HK-2 (cell line): ENCODE measurements around the gene UBE2B.
"Not testable (repeated sequence)": the region's sequence is repeated elsewhere in the genome, so short reads cannot be mapped to it uniquely, and the experiment has no call there.

Experiments used
- DNase-seq: peaks from one replicate; pipeline ENCODE4 v3.0.0-alpha.2; 2018; ENCODE audit not compliant: unreplicated experiment

Gene UBE2B

DNA sequence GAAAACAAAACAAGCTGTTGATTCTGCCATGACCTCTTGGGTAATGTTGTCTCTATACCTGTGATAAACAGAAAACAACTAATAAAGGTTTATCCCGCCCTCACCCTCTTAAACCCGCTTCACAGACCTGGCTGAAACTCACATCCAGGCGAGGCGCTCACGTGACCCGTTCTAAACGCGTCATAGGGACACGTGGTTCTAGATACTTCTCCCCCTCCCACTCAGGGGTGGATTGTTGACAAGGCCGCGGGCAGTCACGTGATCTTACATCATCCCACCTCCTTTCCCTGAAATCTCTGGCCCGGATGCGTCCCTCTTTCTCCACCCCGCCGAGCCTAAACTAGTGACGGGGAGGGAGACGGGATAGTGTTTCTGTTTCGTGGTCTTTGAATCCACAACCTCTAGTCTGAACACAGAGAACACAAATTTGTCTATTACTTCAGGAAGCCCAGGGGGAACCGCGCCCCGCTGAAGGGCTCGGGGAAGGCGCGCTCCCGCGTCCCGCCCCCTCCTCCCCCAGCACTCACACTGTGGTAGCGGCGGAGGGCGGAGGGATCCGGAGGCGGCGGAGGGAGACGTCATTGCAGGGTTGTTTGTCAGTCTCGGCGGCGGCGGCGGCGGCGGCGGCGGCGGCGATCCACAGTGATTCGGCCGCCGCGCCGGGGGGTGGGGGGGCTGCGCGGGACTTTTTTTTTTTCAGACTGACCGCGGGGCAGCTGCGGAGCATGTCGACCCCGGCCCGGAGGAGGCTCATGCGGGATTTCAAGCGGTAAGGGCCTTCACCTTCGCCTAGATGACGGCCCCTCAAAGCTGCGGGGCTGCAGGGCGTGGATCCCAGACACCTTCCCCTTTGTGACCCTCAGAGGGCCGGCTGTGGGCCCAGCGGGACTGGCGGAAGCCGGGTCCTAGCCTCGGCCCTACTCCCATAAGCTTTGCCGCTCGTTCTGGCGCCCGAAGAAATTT is at the start of gene UBE2B:
TSS of gene UBE2B (plus strand) at position 699 of the 963 bp plus-strand sequence. CDS start at position 726, 27 bp downstream.
- DNase-seq, result peak; percentile 88

DNA sequence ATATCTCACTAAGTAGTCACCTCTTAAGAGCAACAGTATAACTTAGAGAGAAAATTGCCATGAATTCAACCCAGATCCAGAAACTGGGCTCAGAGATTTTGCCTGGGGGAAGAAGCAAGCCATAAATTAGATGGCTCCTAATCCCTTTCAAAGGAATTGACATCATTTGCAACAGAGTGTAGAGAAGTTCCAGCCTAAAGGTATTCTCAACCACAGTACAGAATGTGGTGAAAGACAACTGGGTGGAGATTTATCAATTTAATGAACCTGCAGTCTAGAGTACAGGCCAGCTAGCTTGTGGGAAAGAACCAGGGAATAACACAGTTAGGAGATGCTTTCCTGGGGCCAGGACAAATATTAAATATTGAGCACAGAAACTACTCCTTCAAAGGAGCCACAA is 44.0 kb upstream of the UBE2B start:
- DNase-seq, result no peak

DNA sequence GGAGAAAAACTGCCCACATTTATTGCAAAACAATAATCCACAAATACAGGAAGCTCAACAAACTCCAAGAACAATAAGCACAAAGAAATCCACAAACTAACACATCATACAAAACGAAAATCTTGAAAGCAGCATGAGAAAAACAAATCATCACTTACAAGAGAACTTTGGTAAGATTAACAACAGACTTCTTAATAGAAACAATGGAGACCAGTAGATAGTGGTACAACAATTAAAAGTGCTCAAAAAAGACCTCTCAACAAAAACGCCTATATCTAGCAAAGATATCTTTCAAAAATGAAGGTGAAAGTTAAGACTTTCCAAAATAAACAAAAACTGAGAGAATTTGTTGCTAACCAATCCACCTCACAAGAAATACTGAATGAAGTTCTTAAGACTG is 42.8 kb upstream of the UBE2B start:
- no peak for DNase-seq

DNA sequence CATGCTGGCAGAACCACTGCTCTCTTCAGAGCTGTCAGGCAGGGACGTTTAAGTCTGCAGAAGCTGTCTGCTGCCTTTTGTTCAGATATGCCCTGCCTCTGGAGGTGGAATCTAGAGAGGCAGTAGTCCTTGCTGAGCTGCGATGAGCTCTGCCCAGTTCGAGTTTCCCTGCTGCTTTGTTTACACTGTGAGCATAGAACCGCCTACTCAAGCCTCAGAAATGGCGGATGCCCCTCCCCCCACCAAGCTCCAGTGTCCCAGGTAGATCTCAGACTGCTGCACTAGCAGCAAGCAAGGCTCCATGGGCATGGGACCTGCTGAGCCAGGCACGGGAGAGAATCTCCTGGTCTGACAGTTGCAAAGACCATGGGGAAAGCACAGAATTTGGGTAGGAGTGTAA is 34.5 kb upstream of the UBE2B start:
- not testable (repeated sequence) for DNase-seq

DNA sequence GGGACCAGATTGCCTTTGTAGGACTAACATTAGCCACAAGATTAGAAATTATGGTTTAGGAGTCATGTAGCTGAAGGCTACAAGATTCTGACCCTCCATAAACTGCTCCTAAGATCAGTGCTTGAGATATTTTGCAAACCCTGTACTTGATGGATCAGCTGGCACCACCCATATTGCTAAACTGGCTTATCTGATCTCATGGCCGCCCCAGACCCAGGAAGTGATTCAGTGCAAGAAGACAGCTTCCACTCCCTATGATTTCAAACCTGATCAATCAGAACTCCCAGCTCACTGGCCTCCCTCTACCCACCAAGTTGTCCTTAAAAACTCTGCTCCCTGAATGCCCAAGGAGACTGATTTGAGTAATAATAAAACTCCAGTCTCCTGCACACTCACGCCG is 27.9 kb upstream of the UBE2B start:
- not testable (repeated sequence) for DNase-seq

DNA sequence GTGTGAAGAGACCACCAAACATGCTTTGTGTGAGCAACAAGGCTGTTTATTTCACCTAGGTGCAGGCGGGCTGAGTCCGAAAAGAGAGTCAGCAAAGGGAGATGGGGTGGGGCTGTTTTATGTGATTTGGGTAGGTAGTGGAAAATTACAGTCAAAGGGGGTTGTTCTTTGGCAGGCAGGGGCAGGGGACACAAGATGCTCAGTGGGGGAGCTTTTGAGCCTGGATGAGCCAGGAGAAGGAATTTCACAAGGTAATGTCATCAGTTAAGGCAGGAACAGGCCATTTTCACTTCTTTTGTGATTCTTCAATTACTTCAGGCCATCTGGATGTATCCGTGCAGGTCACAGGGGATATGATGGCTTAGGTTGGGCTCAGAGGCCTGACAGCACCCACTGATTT is 25.9 kb upstream of the UBE2B start:
- not testable (repeated sequence) for DNase-seq

DNA sequence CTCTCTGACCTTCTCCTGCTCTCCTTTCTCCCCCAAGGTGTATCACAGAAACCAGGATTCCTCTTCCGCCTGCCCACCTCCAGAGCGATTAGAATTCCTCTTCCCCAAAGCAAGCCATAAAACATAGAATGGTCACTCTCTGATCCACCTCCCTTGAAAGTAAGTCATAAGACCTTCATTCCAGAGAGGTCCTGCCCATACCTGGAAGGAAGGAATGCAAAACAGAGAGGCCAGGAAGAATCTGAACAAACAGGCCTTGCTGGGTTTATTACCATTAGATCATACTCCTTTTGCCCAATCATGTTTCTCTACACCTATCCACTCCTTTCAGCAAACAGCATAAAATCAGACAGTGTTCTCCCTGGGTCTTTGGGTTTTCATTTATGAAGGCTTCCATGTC is 25.4 kb upstream of the UBE2B start:
- no peak for DNase-seq

DNA sequence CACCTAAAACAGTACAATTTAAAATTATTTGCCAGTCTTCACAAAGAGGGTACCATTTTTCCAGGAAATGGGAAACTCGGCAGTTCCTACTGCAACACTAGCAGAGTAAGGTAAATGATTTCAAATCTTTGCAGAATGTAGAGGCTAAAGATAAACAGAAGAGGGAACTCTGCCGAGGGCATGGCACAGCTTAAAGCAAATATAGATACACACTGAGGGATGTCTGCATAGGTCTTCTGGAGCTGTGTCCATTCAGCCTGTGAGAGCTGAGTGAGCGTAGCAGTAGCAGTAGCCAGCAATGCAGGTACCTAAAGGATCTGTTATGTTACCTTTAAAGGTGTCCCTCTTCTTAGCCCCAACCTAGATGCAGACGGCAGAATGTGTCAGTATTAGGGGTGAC is 21.9 kb upstream of the UBE2B start:
- DNase-seq, result no peak

DNA sequence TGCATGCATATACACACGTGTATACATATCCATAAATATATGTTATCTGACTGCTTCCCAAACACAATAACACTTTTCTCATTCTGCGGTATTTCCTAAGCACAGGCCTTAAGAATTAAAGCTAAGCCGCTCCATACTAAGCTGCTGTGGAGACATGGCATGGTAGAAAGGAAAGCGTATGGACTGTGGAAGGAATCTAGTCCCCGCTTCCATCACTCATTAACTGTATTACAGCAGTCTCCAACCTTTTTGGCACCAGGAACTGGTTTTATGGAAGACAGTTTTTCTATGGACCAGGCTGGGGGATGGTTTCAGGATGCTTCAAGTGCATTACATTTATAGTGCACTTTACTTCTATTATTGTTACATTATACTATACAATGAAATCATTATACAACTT is 15.7 kb upstream of the UBE2B start:
- DNase-seq, result no peak

DNA sequence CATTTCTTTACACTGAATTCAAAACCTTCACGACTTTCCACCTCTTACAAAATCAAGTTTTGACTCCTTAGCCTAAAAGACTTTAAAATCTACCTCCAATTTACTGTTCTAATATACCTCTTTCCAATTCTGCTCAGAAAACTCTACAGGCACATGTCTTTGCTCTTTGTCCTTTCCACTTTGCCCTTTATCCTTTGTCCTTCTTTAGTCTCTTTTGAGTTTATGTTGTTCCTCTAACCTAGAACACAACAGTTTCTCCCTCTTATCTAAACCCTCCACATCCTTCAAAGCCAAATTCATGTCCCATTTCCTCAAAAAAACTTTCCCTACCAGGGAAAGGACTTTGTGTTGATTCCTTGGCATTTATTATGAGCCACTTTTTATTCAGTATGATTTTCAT is 5.8 kb upstream of the UBE2B start:
- DNase-seq, result no peak

DNA sequence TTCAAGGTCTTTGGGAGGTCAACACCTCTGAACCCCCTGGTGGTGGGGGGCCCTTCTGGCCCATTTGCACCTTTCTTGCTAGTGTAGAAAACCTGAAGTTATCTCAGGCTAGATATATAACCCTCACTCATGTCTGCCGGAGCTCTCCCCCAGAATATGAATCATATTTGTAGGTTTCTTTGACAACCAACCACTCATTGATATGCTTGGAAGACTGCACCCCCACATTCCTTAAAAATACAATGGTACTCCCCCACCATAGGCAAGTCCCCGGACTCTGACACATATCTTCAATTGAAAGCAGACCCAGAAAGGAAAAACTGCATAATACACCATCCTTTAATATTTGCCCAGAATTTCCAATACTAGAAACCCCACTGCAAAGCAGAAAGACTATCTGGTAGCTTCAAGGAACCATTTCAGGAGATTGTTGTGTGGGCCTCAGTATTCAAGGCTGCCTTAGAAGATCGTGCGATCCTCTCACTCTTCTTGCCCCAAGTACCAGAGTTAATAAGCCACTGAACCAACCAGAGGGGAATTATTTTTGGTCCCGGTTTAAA is 978 bp upstream of the UBE2B start:
- DNase-seq, result no peak

DNA sequence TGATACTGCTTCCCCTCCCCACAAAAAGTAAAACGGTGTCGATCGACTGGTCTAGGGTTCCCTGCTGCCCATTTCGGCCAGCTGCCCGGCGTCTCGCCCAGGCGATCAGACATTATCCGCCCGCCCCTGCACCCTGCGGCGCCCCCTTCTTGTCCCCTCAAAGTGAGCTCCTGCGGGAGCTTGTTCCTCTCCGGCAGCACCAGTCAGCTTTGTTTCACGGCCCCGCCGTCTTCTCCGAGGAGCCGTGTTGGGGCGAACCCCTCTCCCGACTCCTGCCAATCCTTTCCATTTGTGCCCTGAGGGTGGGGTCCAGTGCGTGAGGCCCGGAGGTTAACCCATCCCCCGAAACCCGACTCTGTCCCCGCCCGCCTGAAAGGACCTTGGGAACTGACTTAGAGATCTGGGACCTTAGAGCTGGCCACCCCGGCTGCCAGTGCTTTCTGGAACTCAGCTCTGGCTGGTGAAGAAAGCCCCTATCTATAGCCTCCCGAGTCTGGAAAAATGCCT is 518 bp downstream of the UBE2B start:
- peak; percentile 51 for DNase-seq

DNA sequence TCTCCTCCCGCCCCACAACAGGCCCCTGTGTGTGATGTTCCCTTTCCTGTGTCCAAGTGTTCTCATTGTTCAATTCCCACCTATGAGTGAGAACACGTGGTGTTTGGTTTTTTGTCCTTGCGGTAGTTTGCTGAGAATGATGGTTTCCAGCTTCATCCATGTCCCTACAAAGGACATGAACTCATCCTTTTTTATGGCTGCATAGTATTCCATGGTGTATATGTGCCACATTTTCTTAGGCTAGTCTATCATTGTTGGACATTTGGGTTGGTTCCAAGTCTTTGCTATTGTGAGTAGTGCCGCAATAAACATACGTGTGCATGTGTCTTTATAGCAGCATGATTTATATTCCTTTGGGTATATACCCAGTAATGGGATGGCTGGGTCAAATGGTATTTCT is 2.3 kb downstream of the UBE2B start:
- DNase-seq, result not testable (repeated sequence)

DNA sequence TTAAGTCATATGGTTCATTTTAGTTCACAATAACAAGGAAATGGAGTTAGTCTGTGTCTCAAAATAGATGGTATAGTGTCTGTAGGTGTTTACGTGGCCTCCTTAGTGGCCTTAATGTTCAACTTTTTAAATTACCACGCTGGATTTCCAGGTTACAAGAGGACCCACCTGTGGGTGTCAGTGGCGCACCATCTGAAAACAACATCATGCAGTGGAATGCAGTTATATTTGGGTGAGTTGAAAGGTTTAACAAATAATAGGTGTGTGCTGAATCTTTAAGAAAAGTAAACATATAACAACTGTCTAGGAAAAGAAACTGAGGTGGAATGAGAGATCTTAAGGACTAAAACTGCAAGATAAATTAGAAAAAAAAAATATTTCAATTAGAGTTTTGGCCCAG is 2.9 kb downstream of the UBE2B start:
- DNase-seq, result no peak

DNA sequence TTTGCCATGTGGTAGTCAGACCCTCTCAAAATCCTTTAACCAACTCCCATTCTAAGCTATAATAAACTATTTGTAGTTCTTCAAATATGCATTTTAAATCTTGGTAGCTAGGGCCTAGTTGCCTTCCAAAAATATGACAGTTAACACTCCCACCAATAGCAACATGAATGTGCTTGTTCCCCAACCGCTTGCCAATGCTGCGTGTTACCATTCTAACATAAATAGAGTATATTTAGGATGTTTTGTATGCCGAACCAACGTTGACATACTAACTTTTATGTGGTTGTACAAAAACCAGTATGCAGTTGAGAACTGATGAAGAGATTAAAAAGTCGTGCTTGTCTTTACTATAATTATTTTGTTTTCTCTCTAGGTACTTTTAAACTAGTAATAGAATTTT is 9.0 kb downstream of the UBE2B start:
- no peak for DNase-seq

DNA sequence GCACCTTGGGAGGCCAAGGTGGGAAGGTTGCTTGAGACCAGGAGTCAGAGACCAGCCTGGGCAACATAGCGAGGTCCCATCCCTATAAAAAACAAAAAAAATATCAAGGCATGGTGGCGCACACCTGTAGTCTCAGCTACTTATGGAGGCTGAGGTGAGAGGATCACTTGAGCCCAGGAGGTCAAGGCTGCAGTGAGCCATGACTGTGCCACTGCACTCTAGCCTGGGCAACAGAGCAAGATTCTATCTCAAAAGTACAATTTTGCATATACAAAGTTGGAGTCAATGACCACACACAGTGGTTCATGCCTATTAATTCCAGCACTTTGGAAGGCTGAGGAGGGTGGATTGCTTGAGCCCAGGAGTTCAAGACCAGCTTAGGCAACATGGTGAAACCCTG is 10.8 kb downstream of the UBE2B start:
- DNase-seq, result not testable (repeated sequence)

DNA sequence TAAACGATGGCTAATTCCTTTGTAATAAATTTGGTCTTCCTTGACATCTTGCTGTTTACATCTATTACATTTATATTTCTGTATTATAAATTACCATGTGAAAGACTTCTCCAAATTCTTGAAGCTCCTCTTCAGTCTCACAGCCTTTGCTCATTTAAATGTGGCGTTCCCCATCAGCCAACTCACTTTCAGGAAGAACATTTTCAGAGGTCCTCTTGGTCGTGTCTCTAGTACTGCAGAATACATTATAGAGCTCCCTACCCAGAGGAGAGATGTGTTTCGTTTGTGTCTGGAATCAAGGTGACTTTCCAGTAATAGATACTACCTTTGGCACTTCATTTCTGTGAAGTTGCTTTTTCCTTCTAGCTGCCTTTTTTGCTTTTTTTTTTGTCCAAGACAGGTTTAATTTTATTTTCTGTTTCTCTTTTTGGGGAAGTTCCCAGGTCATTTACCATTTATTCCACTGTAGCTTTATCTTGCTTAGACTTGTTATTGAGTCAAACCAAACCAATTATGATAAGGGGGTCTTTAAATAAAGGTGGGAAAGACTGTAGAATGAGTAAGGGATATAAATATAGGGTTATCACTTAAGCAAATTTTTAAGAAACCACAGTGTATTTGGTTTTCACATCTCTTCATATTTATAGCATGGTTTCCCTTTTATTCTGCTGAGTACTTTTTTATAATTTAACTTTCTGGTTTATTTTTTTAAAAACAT is 12.8 kb downstream of the UBE2B start:
- no peak for DNase-seq

DNA sequence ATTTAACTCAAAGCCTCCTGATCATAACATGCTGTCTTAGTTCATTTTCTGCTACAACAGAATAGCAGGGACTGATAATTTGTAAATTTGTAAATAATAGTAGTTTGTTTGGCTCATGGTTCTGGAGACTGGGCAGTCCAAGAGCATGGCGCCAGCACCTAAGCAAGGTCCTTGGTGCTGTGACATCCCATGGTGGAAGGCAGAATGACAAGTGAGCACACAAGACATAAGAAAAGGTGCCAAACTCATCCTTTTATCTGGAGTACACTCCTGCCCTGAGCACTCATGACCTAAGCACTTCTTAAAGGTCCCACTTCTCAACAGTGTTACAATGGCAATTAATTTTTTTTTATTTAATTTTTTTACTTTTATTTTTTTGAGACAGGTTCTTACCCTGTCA is 16.1 kb downstream of the UBE2B start:
- no peak for DNase-seq

DNA sequence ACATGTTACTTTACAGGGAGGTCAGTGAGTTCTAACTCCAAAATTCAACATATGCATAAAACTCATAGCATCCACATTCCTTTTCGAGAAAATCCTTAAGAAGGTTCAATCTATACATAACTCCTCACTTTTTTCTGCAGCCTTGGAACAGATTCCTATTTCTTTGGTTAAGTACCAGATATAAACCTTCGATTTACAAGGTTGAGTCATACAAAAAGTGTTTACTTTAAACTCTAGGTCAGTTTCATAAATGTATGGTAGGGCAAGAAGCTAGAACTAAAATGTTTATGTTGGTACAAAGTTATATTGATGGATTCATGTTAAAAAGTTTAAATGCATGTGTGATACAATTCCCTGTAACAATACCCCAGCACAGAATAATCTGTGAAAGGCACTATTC is 20.9 kb downstream of the UBE2B start:
- DNase-seq, result no peak

DNA sequence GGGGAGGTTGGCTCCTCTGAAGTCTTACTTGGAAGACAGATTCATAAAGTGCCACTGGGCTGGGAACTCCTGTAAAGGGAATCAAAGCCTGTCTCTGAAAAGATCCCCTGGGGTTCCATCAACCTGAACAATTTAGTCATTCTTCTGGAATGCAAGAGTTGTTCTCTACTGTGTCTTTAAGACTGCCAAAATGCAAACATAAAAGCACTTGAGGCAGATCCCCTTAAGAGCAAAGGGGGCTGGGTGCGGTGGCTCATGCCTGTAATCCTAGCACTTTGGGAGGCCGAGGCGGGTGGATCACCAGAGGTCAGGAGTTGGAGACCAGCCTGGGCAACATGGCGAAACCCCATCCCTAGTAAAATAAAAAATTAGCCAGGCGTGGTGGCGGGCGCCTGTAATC is 23.6 kb downstream of the UBE2B start:
- no peak for DNase-seq

DNA sequence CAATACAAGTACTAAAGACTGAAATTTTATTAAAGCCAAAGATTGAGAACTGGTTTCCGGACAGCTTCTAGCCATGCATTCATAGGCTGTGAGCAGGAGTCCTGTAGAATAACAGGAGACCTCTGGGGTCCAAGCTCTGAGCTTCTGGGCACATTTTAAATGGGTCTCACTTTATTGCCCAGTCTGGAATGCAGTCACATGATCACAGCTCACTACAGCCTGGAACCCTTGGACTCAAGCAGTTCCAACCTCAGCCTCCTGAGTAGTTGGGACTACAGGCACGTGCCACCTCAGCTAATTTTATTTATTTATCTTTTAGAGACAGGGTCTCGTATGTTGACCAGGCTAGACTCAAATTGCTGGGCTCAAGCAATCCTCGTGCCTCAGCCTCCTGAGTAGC is 24.9 kb downstream of the UBE2B start:
- DNase-seq, result no peak

DNA sequence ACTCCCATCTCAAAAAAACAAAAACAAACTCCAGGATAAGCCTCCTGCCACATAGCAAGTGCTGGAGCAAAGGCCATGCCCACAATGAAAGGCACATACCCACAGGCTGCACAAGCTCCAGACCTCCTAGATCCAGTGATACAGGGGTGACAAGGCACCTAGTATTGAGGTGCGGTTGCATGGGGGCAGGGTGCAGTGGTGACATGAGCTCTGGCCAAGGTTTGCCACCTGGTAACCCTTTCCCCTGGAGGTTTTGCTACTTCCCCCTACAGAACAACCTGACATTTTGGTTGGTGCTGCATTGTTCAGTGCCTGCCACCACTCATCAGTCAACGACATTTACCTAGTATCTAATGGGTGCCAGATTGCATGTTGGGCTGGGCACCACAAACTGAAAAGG is 25.8 kb downstream of the UBE2B start:
- DNase-seq, result no peak
